Endothelial cell of umbilical vein (primary cell): ENCODE data around the gene DLGAP4.

Experiments used
- EZH2 ChIP-seq: IDR thresholded peaks from 2 replicates; pipeline ENCODE4 v1.6.1; 2012; ENCODE audit warnings: borderline replicate concordance, low read depth, mild to moderate bottlenecking, moderate library complexity, low read length, inconsistent platforms; ENCODE audit not compliant: severe bottlenecking
- JUN ChIP-seq: IDR thresholded peaks from 2 replicates; pipeline ENCODE4 v1.6.1; 2011; ENCODE audit warnings: borderline replicate concordance, low read depth; ENCODE audit not compliant: insufficient read length, insufficient read depth
- MAX ChIP-seq: IDR thresholded peaks from 2 replicates; pipeline ENCODE4 v1.6.1; 2011; ENCODE audit not compliant: insufficient read depth, insufficient read length
- MYC ChIP-seq: IDR thresholded peaks from one replicate; pipeline ENCODE4 v1.6.1; 2011; ENCODE audit warnings: mild to moderate bottlenecking, low read depth, low read length
- POLR2A ChIP-seq: IDR thresholded peaks from 2 replicates; pipeline ENCODE4 v1.6.1; 2012; ENCODE audit warnings: low read depth, mild to moderate bottlenecking, control low read depth, low read length
- POLR2AphosphoS5 ChIP-seq: IDR thresholded peaks from 2 replicates; pipeline ENCODE4 v1.6.1; 2012; ENCODE audit warnings: low read depth, mild to moderate bottlenecking, control low read depth, low read length, moderate library complexity; ENCODE audit not compliant: insufficient read depth
- TF ChIP-seq, protein P1 (sequence below), 2 donors: IDR thresholded peaks; 1 replicate in 1 of 2; 2 replicates in 1 of 2; pipeline ENCODE4 v1.5.1; 2011; ENCODE audit warnings: low read length in 2 of 2, mild to moderate bottlenecking in 2 of 2, moderate library complexity in 2 of 2, control low read depth in 1 of 2, inconsistent platforms in 1 of 2, low read depth in 1 of 2; ENCODE audit not compliant: insufficient read depth in 1 of 2; ENCODE audit errors: extremely low read depth in 1 of 2

GRCh38 chr20:36305602-36306551 is at the start of gene DLGAP4:
- no peak for TF ChIP-seq POLR2A
- TF ChIP-seq, protein P1, sequence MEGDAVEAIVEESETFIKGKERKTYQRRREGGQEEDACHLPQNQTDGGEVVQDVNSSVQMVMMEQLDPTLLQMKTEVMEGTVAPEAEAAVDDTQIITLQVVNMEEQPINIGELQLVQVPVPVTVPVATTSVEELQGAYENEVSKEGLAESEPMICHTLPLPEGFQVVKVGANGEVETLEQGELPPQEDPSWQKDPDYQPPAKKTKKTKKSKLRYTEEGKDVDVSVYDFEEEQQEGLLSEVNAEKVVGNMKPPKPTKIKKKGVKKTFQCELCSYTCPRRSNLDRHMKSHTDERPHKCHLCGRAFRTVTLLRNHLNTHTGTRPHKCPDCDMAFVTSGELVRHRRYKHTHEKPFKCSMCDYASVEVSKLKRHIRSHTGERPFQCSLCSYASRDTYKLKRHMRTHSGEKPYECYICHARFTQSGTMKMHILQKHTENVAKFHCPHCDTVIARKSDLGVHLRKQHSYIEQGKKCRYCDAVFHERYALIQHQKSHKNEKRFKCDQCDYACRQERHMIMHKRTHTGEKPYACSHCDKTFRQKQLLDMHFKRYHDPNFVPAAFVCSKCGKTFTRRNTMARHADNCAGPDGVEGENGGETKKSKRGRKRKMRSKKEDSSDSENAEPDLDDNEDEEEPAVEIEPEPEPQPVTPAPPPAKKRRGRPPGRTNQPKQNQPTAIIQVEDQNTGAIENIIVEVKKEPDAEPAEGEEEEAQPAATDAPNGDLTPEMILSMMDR (IDR thresholded peaks at IDR 0.05; ENCODE audit: extremely low read depth in 1 of 2, insufficient read depth in 1 of 2, low read depth in 1 of 2, low read length in 2 of 2): no peak
- no peak for TF ChIP-seq POLR2AphosphoS5
- TF ChIP-seq MAX: no peak
- peak; percentile 61 for TF ChIP-seq EZH2
- no peak for TF ChIP-seq MYC
- no peak for TF ChIP-seq JUN
